Measurements from ENCODE around the gene ADAMTSL3. TPM values are rescaled to one million over a fixed set of nuclear protein-coding genes. Genes with fewer than 3 reads are reported as not detected.

The ADAMTSL3 gene
- total and polyA plus RNA-seq, 2 donors (not counting 1 experiment from before 2014, with no cell fraction given), result 0.01 TPM; not detected in 1

GRCh38 chr15:83653288-83653638, 660 bp upstream of the ADAMTSL3 start:
- WGBS (ENCODE audit: insufficient coverage), result 30% methylated on average over 17 of the region's 18 CpGs
- H3K79me2 ChIP-seq (ENCODE audit: control insufficient read depth, insufficient read depth, low read length), result no peaks in the 10 kb centered on the region
- intact Hi-C loops (cut with micrococcal nuclease), result no loop called here
- Mint-ChIP-seq H3K27me3 (peaks cover 39% of the 10 kb centered on the region), H3K4me3 (no peak overlapping the region), H3K27ac (no peak overlapping the region), H3K9me3 (ENCODE audit: insufficient read depth) (no peaks in the 10 kb centered on the region), H3K4me1 (no peaks in the 10 kb centered on the region)
- no peaks in the 10 kb centered on the region for H3K36me3 ChIP-seq (replicated peaks in 1 of 2; ENCODE audit: control extremely low read depth in 1 of 2, control insufficient read depth in 1 of 2, extremely low read depth in 1 of 2, insufficient read depth in 2 of 2, low read length in 1 of 2)
- ATAC-seq (ENCODE audit: low read depth) (no peak), DNase-seq (no peak)
- CTCF ChIA-PET, result no interaction called here
- no peak for TF ChIP-seq EZH2 (IDR thresholded peaks at IDR 0.05; ENCODE audit: borderline replicate concordance, insufficient read depth, low read depth, low read length, poor library complexity, severe bottlenecking)
- H3K4me2 ChIP-seq (replicated peaks; ENCODE audit: low read depth, low read length, poor library complexity, severe bottlenecking), result no peak overlapping the region
- no peak overlapping the region for H3K9ac ChIP-seq (ENCODE audit: low read length)
- no peaks in the 10 kb centered on the region for H4K20me1 ChIP-seq (ENCODE audit: control insufficient read depth, insufficient read depth, low read length, poor library complexity, severe bottlenecking)
- POLR2A ChIA-PET, result no interaction called here
- no peaks in the 10 kb centered on the region for H3K4me1 ChIP-seq (ENCODE audit: control insufficient read depth in 2 of 2, insufficient read depth in 2 of 2, low read length in 2 of 2)
- no peak overlapping the region for H3K4me3 ChIP-seq (ENCODE audit: control extremely low read depth in 1 of 5, extremely low read depth in 1 of 5, insufficient read depth in 1 of 5, low read depth in 2 of 5, low read length in 4 of 5)
- H2AFZ ChIP-seq (ENCODE audit: insufficient read depth, low read depth, low read length, poor library complexity, severe bottlenecking), result no peak overlapping the region
- H3K9me3 ChIP-seq (ENCODE audit: control extremely low read depth in 1 of 3, control insufficient read depth in 2 of 3, insufficient read depth in 1 of 3, low read length in 2 of 3), result peaks cover 0 to 12% (median 0%) of the 10 kb centered on the region in 3 donors
- H3K27ac ChIP-seq (ENCODE audit: low read length in 2 of 2), result no peak overlapping the region
- peaks cover 0 to 40% (median 1%) of the 10 kb centered on the region in 4 experiments for H3K27me3 ChIP-seq (replicated peaks in 1 of 4; ENCODE audit: control extremely low read depth in 1 of 4, control insufficient read depth in 3 of 4, insufficient read depth in 4 of 4, low read length in 3 of 4)

GRCh38 chr15:83654379-83655236, 685 bp downstream of the ADAMTSL3 start:
- H3K4me1 Mint-ChIP-seq, result no peaks in the 10 kb centered on the region
- no peak for DNase-seq
- intact Hi-C loops (cut with micrococcal nuclease), result no loop called here
- peaks cover 39% of the 10 kb centered on the region for H3K27me3 Mint-ChIP-seq
- ChIA-PET POLR2A (no interaction called here), CTCF (no interaction called here)
- Histone ChIP-seq H3K27ac (ENCODE audit: low read length in 2 of 2) (no peak overlapping the region), H3K4me1 (ENCODE audit: control insufficient read depth in 2 of 2, insufficient read depth in 2 of 2, low read length in 2 of 2) (no peaks in the 10 kb centered on the region), H3K4me3 (ENCODE audit: control extremely low read depth in 1 of 5, extremely low read depth in 1 of 5, insufficient read depth in 1 of 5, low read depth in 2 of 5, low read length in 4 of 5) (no peak overlapping the region), H3K4me2 (replicated peaks; ENCODE audit: low read depth, low read length, poor library complexity, severe bottlenecking) (no peak overlapping the region), H3K79me2 (ENCODE audit: control insufficient read depth, insufficient read depth, low read length) (no peaks in the 10 kb centered on the region), H3K9ac (ENCODE audit: low read length) (no peak overlapping the region), H2AFZ (ENCODE audit: insufficient read depth, low read depth, low read length, poor library complexity, severe bottlenecking) (no peak overlapping the region), H3K36me3 (replicated peaks in 1 of 2; ENCODE audit: control extremely low read depth in 1 of 2, control insufficient read depth in 1 of 2, extremely low read depth in 1 of 2, insufficient read depth in 2 of 2, low read length in 1 of 2) (no peaks in the 10 kb centered on the region), H3K27me3 (replicated peaks in 1 of 4; ENCODE audit: control extremely low read depth in 1 of 4, control insufficient read depth in 3 of 4, insufficient read depth in 4 of 4, low read length in 3 of 4) (peaks cover 0 to 40% (median 1%) of the 10 kb centered on the region in 4 experiments), H4K20me1 (ENCODE audit: control insufficient read depth, insufficient read depth, low read length, poor library complexity, severe bottlenecking) (no peaks in the 10 kb centered on the region), H3K9me3 (ENCODE audit: control extremely low read depth in 1 of 3, control insufficient read depth in 2 of 3, insufficient read depth in 1 of 3, low read length in 2 of 3) (peaks cover 0 to 12% (median 0%) of the 10 kb centered on the region in 3 donors)
- H3K9me3 Mint-ChIP-seq (ENCODE audit: insufficient read depth), result no peaks in the 10 kb centered on the region
- TF ChIP-seq EZH2 (IDR thresholded peaks at IDR 0.05; ENCODE audit: borderline replicate concordance, insufficient read depth, low read depth, low read length, poor library complexity, severe bottlenecking) (no peak), CTCF (IDR thresholded peaks at IDR 0.05) (no peak)
- no peak overlapping the region for H3K4me3 Mint-ChIP-seq
- H3K27ac Mint-ChIP-seq, result no peak overlapping the region
- ATAC-seq (ENCODE audit: low read depth), result no peak
- WGBS (ENCODE audit: insufficient coverage), result 17% methylated on average over 67 of the region's 67 CpGs
